Measurements from ENCODE around the gene RBMS3. TPM values are rescaled to one million over a fixed set of nuclear protein-coding genes. Genes with fewer than 3 reads are reported as not detected.

RBMS3 gene
- total RNA-seq, 1 experiment from 2014 or later, result 8.7 TPM

DNA sequence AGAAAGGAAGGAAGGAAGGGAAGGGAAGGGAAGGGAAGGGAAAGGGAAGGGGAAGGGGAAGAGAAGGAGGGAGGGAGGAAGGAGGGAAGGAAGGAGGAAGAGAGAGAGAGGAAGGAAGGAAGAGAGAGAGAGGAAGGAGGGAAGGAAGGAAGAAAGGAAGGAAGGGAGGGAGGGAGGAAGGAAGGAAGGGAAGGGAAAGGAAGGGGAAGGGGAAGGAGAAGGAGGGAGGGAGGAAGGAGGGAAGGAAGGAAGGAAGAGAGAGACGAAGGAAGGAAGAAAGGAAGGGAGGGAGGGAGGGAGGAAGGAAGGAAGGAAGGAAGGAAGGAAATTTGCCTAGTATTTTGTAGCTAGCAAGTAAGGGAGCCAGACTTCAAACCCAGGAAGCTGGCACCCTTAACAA lies 583.9 kb downstream of the RBMS3 start:
- TF ChIP-seq ETV6 (CRISPR knock-in tag; IDR thresholded peaks at IDR 0.05) (no peak), PRRX2 (CRISPR knock-in tag; IDR thresholded peaks at IDR 0.05) (no peak), GRHL2 (CRISPR knock-in tag; IDR thresholded peaks at IDR 0.05; ENCODE audit: insufficient replicate concordance, severe bottlenecking) (no peak), SMAD3 (CRISPR knock-in tag; IDR thresholded peaks at IDR 0.05; ENCODE audit: borderline replicate concordance) (no peak), RELA (CRISPR knock-in tag; IDR thresholded peaks at IDR 0.05; ENCODE audit: borderline replicate concordance) (no peak), IRF2 (CRISPR knock-in tag; IDR thresholded peaks at IDR 0.05; ENCODE audit: borderline replicate concordance, low read depth) (no peak), ZNF317 (CRISPR knock-in tag; IDR thresholded peaks at IDR 0.05; ENCODE audit: borderline replicate concordance, low read depth) (no peak), ZBTB21 (CRISPR knock-in tag; IDR thresholded peaks at IDR 0.05; ENCODE audit: borderline replicate concordance) (no peak), RORB (CRISPR knock-in tag; IDR thresholded peaks at IDR 0.05) (no peak), CREB1 (CRISPR knock-in tag; IDR thresholded peaks at IDR 0.05) (no peak)
- TF ChIP-seq, protein P1, sequence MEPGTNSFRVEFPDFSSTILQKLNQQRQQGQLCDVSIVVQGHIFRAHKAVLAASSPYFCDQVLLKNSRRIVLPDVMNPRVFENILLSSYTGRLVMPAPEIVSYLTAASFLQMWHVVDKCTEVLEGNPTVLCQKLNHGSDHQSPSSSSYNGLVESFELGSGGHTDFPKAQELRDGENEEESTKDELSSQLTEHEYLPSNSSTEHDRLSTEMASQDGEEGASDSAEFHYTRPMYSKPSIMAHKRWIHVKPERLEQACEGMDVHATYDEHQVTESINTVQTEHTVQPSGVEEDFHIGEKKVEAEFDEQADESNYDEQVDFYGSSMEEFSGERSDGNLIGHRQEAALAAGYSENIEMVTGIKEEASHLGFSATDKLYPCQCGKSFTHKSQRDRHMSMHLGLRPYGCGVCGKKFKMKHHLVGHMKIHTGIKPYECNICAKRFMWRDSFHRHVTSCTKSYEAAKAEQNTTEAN (CRISPR knock-in tag; IDR thresholded peaks at IDR 0.05), result no peak
- TF ChIP-seq, protein P2, sequence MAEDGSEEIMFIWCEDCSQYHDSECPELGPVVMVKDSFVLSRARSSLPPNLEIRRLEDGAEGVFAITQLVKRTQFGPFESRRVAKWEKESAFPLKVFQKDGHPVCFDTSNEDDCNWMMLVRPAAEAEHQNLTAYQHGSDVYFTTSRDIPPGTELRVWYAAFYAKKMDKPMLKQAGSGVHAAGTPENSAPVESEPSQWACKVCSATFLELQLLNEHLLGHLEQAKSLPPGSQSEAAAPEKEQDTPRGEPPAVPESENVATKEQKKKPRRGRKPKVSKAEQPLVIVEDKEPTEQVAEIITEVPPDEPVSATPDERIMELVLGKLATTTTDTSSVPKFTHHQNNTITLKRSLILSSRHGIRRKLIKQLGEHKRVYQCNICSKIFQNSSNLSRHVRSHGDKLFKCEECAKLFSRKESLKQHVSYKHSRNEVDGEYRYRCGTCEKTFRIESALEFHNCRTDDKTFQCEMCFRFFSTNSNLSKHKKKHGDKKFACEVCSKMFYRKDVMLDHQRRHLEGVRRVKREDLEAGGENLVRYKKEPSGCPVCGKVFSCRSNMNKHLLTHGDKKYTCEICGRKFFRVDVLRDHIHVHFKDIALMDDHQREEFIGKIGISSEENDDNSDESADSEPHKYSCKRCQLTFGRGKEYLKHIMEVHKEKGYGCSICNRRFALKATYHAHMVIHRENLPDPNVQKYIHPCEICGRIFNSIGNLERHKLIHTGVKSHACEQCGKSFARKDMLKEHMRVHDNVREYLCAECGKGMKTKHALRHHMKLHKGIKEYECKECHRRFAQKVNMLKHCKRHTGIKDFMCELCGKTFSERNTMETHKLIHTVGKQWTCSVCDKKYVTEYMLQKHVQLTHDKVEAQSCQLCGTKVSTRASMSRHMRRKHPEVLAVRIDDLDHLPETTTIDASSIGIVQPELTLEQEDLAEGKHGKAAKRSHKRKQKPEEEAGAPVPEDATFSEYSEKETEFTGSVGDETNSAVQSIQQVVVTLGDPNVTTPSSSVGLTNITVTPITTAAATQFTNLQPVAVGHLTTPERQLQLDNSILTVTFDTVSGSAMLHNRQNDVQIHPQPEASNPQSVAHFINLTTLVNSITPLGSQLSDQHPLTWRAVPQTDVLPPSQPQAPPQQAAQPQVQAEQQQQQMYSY (CRISPR knock-in tag; IDR thresholded peaks at IDR 0.05), result no peak
- TF ChIP-seq, protein P3, sequence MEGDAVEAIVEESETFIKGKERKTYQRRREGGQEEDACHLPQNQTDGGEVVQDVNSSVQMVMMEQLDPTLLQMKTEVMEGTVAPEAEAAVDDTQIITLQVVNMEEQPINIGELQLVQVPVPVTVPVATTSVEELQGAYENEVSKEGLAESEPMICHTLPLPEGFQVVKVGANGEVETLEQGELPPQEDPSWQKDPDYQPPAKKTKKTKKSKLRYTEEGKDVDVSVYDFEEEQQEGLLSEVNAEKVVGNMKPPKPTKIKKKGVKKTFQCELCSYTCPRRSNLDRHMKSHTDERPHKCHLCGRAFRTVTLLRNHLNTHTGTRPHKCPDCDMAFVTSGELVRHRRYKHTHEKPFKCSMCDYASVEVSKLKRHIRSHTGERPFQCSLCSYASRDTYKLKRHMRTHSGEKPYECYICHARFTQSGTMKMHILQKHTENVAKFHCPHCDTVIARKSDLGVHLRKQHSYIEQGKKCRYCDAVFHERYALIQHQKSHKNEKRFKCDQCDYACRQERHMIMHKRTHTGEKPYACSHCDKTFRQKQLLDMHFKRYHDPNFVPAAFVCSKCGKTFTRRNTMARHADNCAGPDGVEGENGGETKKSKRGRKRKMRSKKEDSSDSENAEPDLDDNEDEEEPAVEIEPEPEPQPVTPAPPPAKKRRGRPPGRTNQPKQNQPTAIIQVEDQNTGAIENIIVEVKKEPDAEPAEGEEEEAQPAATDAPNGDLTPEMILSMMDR (IDR thresholded peaks at IDR 0.05), result no peak
- TF ChIP-seq, protein P4, sequence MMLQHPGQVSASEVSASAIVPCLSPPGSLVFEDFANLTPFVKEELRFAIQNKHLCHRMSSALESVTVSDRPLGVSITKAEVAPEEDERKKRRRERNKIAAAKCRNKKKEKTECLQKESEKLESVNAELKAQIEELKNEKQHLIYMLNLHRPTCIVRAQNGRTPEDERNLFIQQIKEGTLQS (CRISPR knock-in tag; conservative IDR thresholded peaks at IDR 0.05), result no peak
- TF ChIP-seq, protein P5, sequence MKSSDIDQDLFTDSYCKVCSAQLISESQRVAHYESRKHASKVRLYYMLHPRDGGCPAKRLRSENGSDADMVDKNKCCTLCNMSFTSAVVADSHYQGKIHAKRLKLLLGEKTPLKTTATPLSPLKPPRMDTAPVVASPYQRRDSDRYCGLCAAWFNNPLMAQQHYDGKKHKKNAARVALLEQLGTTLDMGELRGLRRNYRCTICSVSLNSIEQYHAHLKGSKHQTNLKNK (CRISPR knock-in tag; IDR thresholded peaks at IDR 0.05), result no peak
- TF ChIP-seq, protein P6, sequence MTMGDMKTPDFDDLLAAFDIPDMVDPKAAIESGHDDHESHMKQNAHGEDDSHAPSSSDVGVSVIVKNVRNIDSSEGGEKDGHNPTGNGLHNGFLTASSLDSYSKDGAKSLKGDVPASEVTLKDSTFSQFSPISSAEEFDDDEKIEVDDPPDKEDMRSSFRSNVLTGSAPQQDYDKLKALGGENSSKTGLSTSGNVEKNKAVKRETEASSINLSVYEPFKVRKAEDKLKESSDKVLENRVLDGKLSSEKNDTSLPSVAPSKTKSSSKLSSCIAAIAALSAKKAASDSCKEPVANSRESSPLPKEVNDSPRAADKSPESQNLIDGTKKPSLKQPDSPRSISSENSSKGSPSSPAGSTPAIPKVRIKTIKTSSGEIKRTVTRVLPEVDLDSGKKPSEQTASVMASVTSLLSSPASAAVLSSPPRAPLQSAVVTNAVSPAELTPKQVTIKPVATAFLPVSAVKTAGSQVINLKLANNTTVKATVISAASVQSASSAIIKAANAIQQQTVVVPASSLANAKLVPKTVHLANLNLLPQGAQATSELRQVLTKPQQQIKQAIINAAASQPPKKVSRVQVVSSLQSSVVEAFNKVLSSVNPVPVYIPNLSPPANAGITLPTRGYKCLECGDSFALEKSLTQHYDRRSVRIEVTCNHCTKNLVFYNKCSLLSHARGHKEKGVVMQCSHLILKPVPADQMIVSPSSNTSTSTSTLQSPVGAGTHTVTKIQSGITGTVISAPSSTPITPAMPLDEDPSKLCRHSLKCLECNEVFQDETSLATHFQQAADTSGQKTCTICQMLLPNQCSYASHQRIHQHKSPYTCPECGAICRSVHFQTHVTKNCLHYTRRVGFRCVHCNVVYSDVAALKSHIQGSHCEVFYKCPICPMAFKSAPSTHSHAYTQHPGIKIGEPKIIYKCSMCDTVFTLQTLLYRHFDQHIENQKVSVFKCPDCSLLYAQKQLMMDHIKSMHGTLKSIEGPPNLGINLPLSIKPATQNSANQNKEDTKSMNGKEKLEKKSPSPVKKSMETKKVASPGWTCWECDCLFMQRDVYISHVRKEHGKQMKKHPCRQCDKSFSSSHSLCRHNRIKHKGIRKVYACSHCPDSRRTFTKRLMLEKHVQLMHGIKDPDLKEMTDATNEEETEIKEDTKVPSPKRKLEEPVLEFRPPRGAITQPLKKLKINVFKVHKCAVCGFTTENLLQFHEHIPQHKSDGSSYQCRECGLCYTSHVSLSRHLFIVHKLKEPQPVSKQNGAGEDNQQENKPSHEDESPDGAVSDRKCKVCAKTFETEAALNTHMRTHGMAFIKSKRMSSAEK (CRISPR knock-in tag; IDR thresholded peaks at IDR 0.05; ENCODE audit: borderline replicate concordance), result no peak
- TF ChIP-seq, protein P7, sequence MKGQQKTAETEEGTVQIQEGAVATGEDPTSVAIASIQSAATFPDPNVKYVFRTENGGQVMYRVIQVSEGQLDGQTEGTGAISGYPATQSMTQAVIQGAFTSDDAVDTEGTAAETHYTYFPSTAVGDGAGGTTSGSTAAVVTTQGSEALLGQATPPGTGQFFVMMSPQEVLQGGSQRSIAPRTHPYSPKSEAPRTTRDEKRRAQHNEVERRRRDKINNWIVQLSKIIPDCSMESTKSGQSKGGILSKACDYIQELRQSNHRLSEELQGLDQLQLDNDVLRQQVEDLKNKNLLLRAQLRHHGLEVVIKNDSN (CRISPR knock-in tag; IDR thresholded peaks at IDR 0.05), result no peak
- TF ChIP-seq, protein P8, sequence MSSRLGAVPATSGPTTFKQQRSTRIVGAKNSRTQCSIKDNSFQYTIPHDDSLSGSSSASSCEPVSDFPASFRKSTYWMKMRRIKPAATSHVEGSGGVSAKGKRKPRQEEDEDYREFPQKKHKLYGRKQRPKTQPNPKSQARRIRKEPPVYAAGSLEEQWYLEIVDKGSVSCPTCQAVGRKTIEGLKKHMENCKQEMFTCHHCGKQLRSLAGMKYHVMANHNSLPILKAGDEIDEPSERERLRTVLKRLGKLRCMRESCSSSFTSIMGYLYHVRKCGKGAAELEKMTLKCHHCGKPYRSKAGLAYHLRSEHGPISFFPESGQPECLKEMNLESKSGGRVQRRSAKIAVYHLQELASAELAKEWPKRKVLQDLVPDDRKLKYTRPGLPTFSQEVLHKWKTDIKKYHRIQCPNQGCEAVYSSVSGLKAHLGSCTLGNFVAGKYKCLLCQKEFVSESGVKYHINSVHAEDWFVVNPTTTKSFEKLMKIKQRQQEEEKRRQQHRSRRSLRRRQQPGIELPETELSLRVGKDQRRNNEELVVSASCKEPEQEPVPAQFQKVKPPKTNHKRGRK (CRISPR knock-in tag; IDR thresholded peaks at IDR 0.05; ENCODE audit: borderline replicate concordance), result no peak
- TF ChIP-seq, protein P9, sequence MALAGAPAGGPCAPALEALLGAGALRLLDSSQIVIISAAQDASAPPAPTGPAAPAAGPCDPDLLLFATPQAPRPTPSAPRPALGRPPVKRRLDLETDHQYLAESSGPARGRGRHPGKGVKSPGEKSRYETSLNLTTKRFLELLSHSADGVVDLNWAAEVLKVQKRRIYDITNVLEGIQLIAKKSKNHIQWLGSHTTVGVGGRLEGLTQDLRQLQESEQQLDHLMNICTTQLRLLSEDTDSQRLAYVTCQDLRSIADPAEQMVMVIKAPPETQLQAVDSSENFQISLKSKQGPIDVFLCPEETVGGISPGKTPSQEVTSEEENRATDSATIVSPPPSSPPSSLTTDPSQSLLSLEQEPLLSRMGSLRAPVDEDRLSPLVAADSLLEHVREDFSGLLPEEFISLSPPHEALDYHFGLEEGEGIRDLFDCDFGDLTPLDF (CRISPR knock-in tag; IDR thresholded peaks at IDR 0.05), result no peak
- TF ChIP-seq, protein P10, sequence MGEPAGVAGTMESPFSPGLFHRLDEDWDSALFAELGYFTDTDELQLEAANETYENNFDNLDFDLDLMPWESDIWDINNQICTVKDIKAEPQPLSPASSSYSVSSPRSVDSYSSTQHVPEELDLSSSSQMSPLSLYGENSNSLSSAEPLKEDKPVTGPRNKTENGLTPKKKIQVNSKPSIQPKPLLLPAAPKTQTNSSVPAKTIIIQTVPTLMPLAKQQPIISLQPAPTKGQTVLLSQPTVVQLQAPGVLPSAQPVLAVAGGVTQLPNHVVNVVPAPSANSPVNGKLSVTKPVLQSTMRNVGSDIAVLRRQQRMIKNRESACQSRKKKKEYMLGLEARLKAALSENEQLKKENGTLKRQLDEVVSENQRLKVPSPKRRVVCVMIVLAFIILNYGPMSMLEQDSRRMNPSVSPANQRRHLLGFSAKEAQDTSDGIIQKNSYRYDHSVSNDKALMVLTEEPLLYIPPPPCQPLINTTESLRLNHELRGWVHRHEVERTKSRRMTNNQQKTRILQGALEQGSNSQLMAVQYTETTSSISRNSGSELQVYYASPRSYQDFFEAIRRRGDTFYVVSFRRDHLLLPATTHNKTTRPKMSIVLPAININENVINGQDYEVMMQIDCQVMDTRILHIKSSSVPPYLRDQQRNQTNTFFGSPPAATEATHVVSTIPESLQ (CRISPR knock-in tag; IDR thresholded peaks at IDR 0.05), result no peak
- ATAC-seq (no peak), DNase-seq (ENCODE audit: low spot score) (no peak)
- H3K27me3 Mint-ChIP-seq (ENCODE audit: low read depth), result no peaks in the 10 kb centered on the region
- H3K9me3 Mint-ChIP-seq, result peaks cover 8% of the 10 kb centered on the region
- ChIA-PET POLR2A (no interaction called here), CTCF (no interaction called here)
- peaks cover 2% of the 10 kb centered on the region; the same call in 1 of the 2 replicates for H3K36me3 Mint-ChIP-seq
- no peak overlapping the region for H3K4me3 Mint-ChIP-seq
- peaks cover 12% of the 10 kb centered on the region for H3K4me1 Mint-ChIP-seq
- H3K27ac Mint-ChIP-seq, result no peak overlapping the region

Data from WTC11 (cell line).